ENCODE data around the gene TATDN2. TPM values are rescaled to one million over a fixed set of nuclear protein-coding genes. Genes with fewer than 3 reads are reported as not detected.

TATDN2 gene
- 10 to 100 TPM; 55.4 to 67.4 TPM for total RNA-seq

GRCh38 chr3:10248184-10248983, at the start of gene TATDN2:
Gene TATDN2, plus strand, starts transcription at chr3:10248459. Its CDS starts 742 bp downstream, at chr3:10249201.
- Mint-ChIP-seq H3K9me3 (peaks cover 18% of the 10 kb centered on the region), H3K36me3 (peaks cover 55% of the 10 kb centered on the region), H3K27me3 (no peaks in the 10 kb centered on the region), H3K4me3 (peak within 1 kb of the TSS; percentile 95), H3K27ac (peak within 1 kb of the TSS; percentile 96), H3K4me1 (peaks cover 35% of the 10 kb centered on the region)
- POLR2A ChIA-PET, result interaction anchor here (0.6 to 2.1 kb wide), 21 partner anchors 9 to 852 kb away, joined by 3 to 12 read pairs (median 5); partner anchors contain the start of genes ARPC4, CRELD1, FANCD2 and SEC13
- ATAC-seq (ENCODE audit: low read depth) (peak; percentile 94), DNase-seq (peak; percentile 92)

GRCh38 chr3:10198761-10199649, 49.3 kb upstream of the TATDN2 start:
- ATAC-seq (ENCODE audit: low read depth) (peak; percentile 85), DNase-seq (peak; percentile 62)
- H3K27ac Mint-ChIP-seq, result peak overlapping the region; percentile 96
- no peaks in the 10 kb centered on the region for H3K27me3 Mint-ChIP-seq
- peaks cover 61% of the 10 kb centered on the region for H3K4me1 Mint-ChIP-seq
- H3K9me3 Mint-ChIP-seq, result no peaks in the 10 kb centered on the region
- peak overlapping the region; percentile 72 for H3K4me3 Mint-ChIP-seq
- POLR2A ChIA-PET, result interaction anchor here (0.8 to 1.9 kb wide), 9 partner anchors 8 to 57 kb away, joined by 3 to 8 read pairs (median 4); partner anchors contain the start of genes TATDN2 and VHL
- H3K36me3 Mint-ChIP-seq, result peaks cover 8% of the 10 kb centered on the region

- Mint-ChIP-seq H3K27ac (no peak overlapping the region), H3K4me1 (peaks cover 21% of the 10 kb centered on the region), H3K9me3 (no peaks in the 10 kb centered on the region), H3K36me3 (peaks cover 8% of the 10 kb centered on the region), H3K4me3 (no peak overlapping the region), H3K27me3 (no peaks in the 10 kb centered on the region)
- POLR2A ChIA-PET, result interaction anchor here (0.7 to 1.2 kb wide), 2 partner anchors 16 to 63 kb away, joined by 4 to 5 read pairs; partner anchors contain the start of gene VHL
- DNase-seq, result no peak
- ATAC-seq (ENCODE audit: low read depth), result no peak
Measured at GRCh38 chr3:10204921-10205320, 43.3 kb upstream of the TATDN2 start.

GRCh38 chr3:10205451-10206165, 42.7 kb upstream of the TATDN2 start:
- DNase-seq, result no peak
- Mint-ChIP-seq H3K4me1 (peaks cover 22% of the 10 kb centered on the region), H3K27me3 (no peaks in the 10 kb centered on the region), H3K9me3 (no peaks in the 10 kb centered on the region), H3K36me3 (peaks cover 8% of the 10 kb centered on the region), H3K27ac (no peak overlapping the region), H3K4me3 (no peak overlapping the region)
- POLR2A ChIA-PET, result no interaction called here
- ATAC-seq (ENCODE audit: low read depth), result no peak

GRCh38 chr3:10206166-10206511, 42.1 kb upstream of the TATDN2 start:
- Mint-ChIP-seq H3K36me3 (peaks cover 4% of the 10 kb centered on the region), H3K27ac (no peak overlapping the region), H3K9me3 (no peaks in the 10 kb centered on the region), H3K4me3 (no peak overlapping the region), H3K27me3 (no peaks in the 10 kb centered on the region), H3K4me1 (peaks cover 17% of the 10 kb centered on the region)
- DNase-seq, result no peak
- POLR2A ChIA-PET, result no interaction called here
- ATAC-seq (ENCODE audit: low read depth), result no peak

- Mint-ChIP-seq H3K27ac (no peak overlapping the region), H3K27me3 (no peaks in the 10 kb centered on the region), H3K36me3 (peaks cover 12% of the 10 kb centered on the region), H3K4me1 (peaks cover 4% of the 10 kb centered on the region), H3K4me3 (no peak overlapping the region), H3K9me3 (peaks cover 3% of the 10 kb centered on the region)
- DNase-seq (no peak), ATAC-seq (ENCODE audit: low read depth) (no peak)
- POLR2A ChIA-PET, result interaction anchor here (0.6 to 1.1 kb wide), 2 partner anchors 7 to 54 kb away, joined by 3 to 4 read pairs; no protein-coding TSS in a partner anchor
Measured at GRCh38 chr3:10213156-10213792, 35.0 kb upstream of the TATDN2 start.

- H3K4me1 Mint-ChIP-seq, result peaks cover 12% of the 10 kb centered on the region
- no peak overlapping the region for H3K27ac Mint-ChIP-seq
- no peak for ATAC-seq (ENCODE audit: low read depth)
- H3K9me3 Mint-ChIP-seq, result peaks cover 3% of the 10 kb centered on the region
- peaks cover 20% of the 10 kb centered on the region for H3K36me3 Mint-ChIP-seq
- no peak for DNase-seq
- no peak overlapping the region for H3K4me3 Mint-ChIP-seq
- no peaks in the 10 kb centered on the region for H3K27me3 Mint-ChIP-seq
- POLR2A ChIA-PET, result no interaction called here
Measured at GRCh38 chr3:10215578-10216368, 32.5 kb upstream of the TATDN2 start.

- Mint-ChIP-seq H3K4me3 (no peak overlapping the region), H3K9me3 (peaks cover 3% of the 10 kb centered on the region), H3K4me1 (peaks cover 22% of the 10 kb centered on the region), H3K27me3 (no peaks in the 10 kb centered on the region), H3K27ac (no peak overlapping the region), H3K36me3 (peaks cover 20% of the 10 kb centered on the region)
- no peak for DNase-seq
- ATAC-seq (ENCODE audit: low read depth), result no peak
- POLR2A ChIA-PET, result no interaction called here
Measured at GRCh38 chr3:10217359-10217758, 30.9 kb upstream of the TATDN2 start.

GRCh38 chr3:10219737-10220136, 28.5 kb upstream of the TATDN2 start:
- peaks cover 3% of the 10 kb centered on the region for H3K9me3 Mint-ChIP-seq
- no peak overlapping the region for H3K4me3 Mint-ChIP-seq
- peak overlapping the region; percentile 70 for H3K27ac Mint-ChIP-seq
- ATAC-seq (ENCODE audit: low read depth), result no peak
- POLR2A ChIA-PET, result interaction anchor here (1.0 to 1.8 kb wide), 3 partner anchors 7 to 194 kb away, joined by 3 to 4 read pairs (median 3); partner anchors contain the start of genes FANCD2 and TATDN2
- peaks cover 39% of the 10 kb centered on the region for H3K4me1 Mint-ChIP-seq
- H3K27me3 Mint-ChIP-seq, result no peaks in the 10 kb centered on the region
- H3K36me3 Mint-ChIP-seq, result peaks cover 26% of the 10 kb centered on the region
- DNase-seq, result no peak

- Mint-ChIP-seq H3K27ac (peak overlapping the region; percentile 21), H3K27me3 (no peaks in the 10 kb centered on the region), H3K9me3 (no peaks in the 10 kb centered on the region), H3K36me3 (peaks cover 17% of the 10 kb centered on the region), H3K4me3 (peak overlapping the region; percentile 46), H3K4me1 (peaks cover 54% of the 10 kb centered on the region)
- DNase-seq (peak; percentile 63), ATAC-seq (ENCODE audit: low read depth) (peak; percentile 73)
- POLR2A ChIA-PET, result interaction anchor here (0.5 to 4.4 kb wide), 10 partner anchors 17 to 141 kb away, joined by 3 to 35 read pairs (median 5); partner anchors contain the start of genes BRK1, TATDN2 and VHL
Measured at GRCh38 chr3:10223676-10224639, 24.3 kb upstream of the TATDN2 start.
